ENCODE data around the gene SCP2.

- TF ChIP-seq, protein P1, sequence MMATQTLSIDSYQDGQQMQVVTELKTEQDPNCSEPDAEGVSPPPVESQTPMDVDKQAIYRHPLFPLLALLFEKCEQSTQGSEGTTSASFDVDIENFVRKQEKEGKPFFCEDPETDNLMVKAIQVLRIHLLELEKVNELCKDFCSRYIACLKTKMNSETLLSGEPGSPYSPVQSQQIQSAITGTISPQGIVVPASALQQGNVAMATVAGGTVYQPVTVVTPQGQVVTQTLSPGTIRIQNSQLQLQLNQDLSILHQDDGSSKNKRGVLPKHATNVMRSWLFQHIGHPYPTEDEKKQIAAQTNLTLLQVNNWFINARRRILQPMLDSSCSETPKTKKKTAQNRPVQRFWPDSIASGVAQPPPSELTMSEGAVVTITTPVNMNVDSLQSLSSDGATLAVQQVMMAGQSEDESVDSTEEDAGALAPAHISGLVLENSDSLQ (IDR thresholded peaks at IDR 0.05), result no peak
- no peak for TF ChIP-seq FOXM1 (IDR thresholded peaks at IDR 0.05; ENCODE audit: borderline replicate concordance)
- no peak for TF ChIP-seq LEF1 (IDR thresholded peaks at IDR 0.05; ENCODE audit: borderline replicate concordance)
- no peak for TF ChIP-seq NFRKB (IDR thresholded peaks at IDR 0.05)
- no peak for TF ChIP-seq FOXA1 (IDR thresholded peaks at IDR 0.05)
- no peak for TF ChIP-seq SP1 (IDR thresholded peaks at IDR 0.05)
- no peak for TF ChIP-seq HDGF (IDR thresholded peaks at IDR 0.05; ENCODE audit: borderline replicate concordance)
- no peak for TF ChIP-seq CTBP1 (IDR thresholded peaks at IDR 0.05; ENCODE audit: borderline replicate concordance)
- TF ChIP-seq FOXK2 (IDR thresholded peaks at IDR 0.05), result no peak
- no peak for TF ChIP-seq ZNF384 (IDR thresholded peaks at IDR 0.05)
These were observed 136.9 kb downstream of the SCP2 start for GRCh38 chr1:53063744-53064515.

All from HEK293T (cell line).